Psoas muscle (tissue), 8 donors: Measurements from ENCODE around the gene ZBP1. TPM values are rescaled to one million over a fixed set of nuclear protein-coding genes. Genes with fewer than 3 reads are reported as not detected.

Experiments
- ATAC-seq, 4 donors: fragments of 200-7000 bp; cut with Tn5 transposase; one replicate each; pipeline ENCODE4 v1.9.1; 2020; ENCODE audit warnings: moderate library complexity in 3 of 4, mild to moderate bottlenecking in 2 of 4
- DNase-seq, 2 donors: peaks; one replicate each; pipeline ENCODE4 v3.0.0-alpha.2; 2020
- H3K27ac ChIP-seq: fragments of 200-600 bp; one replicate; pipeline ENCODE4 v1.8.0; 2022
- H3K27me3 ChIP-seq, 3 donors: fragments of 200-600 bp in 1 of 3; one replicate each; pipeline versions ENCODE4 v1.6.1 to v1.8.0; 2013 to 2022; ENCODE audit warnings: low read length in 2 of 3, mild to moderate bottlenecking in 2 of 3, moderate library complexity in 1 of 3; ENCODE audit not compliant: insufficient read depth in 3 of 3
- H3K36me3 ChIP-seq, 2 donors: fragments of 200-600 bp in 1 of 2; one replicate each; pipeline versions ENCODE4 v1.6.1 to v1.8.0; 2013 to 2022; ENCODE audit warnings: low read depth in 1 of 2, mild to moderate bottlenecking in 1 of 2, moderate library complexity in 1 of 2; ENCODE audit not compliant: insufficient read depth in 1 of 2
- H3K4me1 ChIP-seq: fragments of 200-600 bp; one replicate; pipeline ENCODE4 v1.8.0; 2022
- H3K4me3 ChIP-seq: fragments of 200-600 bp; one replicate; pipeline ENCODE4 v1.8.0; 2022; ENCODE audit warnings: mild to moderate bottlenecking
- H3K9me3 ChIP-seq: fragments of 200-600 bp; one replicate; pipeline ENCODE4 v1.8.0; 2022
- WGBS, 3 donors: extraction: QIAGEN DNeasy Blood & Tissue Kit; methylation state at CpG; one replicate each; pipeline versions ENCODE4 v1.1.6 to v1.1.7; 2013; 5-methylcytosine and 5-hydroxymethylcytosine counted together
- intact Hi-C, 2 donors: fragments of 100-400 bp; cut with DNase I; formaldehyde crosslinking; loops; one replicate each; pipeline versions ENCODE4 v1.11.0 to v1.14.2; 2022
- polyA plus RNA-seq, 3 donors: library from polyadenylated mRNA; stranded (reverse); fragments of 200-250 nt; gene quantifications; one replicate each; pipeline ENCODE4 v1.2.3, GENCODE V29; 2013
- total RNA-seq, 4 donors: library from RNA; stranded (reverse); fragmentation: NEBNext Ultra II Directional in 2 of 4; extraction: Animal tissue kit (Norgen Biotek cat#: 25700) in 2 of 4; gene quantifications; one replicate each; pipeline versions ENCODE4 v1.2.1 to v1.2.4, GENCODE V29; 2021 to 2023
- TF ChIP-seq, protein P1 (sequence below): fragments of 200-600 bp; IDR thresholded peaks from one replicate; pipeline ENCODE4 v1.8.0; 2022; ENCODE audit warnings: antibody characterized with exemption
- donor health status: healthy with polysubstance abuse.
- donor health status: DM: no; HTN: no; CAD: no; lungs with moderate emphysema.
- donor health status: Bipolar disorder and iron deficiency.
- donor health status: healthy.
- donor health status: DM: yes; HTN: yes; CAD: no.
- donor health status: DM: no; HTN: no; CAD: no.
- donor health status: DM: no; HTN: no; CAD: no.
- donor health status: DM: yes; HTN: yes; CAD: no.

Gene ZBP1
- total and polyA plus RNA-seq, 7 donors: 0.07 to 0.50 (median 0.20) TPM; not detected in 2

DNA sequence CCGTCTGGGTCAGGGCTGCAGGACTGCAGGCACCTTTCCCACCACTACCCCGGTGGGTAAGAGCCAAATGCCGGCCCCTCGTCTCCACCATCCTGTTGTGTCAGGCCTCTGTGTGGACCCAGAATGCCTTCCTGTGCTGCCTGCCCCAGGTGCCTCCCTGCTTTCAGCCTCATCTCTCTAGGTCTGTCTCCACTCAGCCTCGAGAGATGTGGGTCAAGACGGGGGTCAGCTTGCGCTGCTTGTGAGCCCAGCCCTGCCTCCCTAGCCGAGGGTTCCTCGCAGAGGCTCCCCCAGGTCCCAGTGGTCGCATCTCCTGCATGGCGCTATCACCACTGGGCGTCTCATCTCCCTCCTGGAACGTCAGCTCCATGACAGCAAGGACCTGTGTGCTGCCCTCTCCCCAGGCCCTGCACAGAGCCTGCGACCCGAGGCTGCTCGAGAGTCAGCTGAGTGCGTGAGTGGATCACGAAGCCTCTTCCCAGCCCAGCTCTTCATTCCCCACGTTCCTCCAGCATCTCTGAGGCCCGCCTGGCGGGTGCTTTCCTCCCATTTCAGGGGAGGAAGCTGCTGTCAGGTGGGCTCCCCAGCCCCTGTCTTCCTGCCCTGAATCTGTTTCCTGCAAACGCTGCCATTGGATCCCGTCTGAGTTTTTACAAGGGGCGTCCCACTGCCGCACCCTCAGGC is 38.7 kb upstream of the ZBP1 start:
- 88 to 92% (median 90%) methylated on average over 24 to 25 of the region's 25 CpGs for WGBS, 3 donors
- DNase-seq (no peak), ATAC-seq (no peak)
- no peak overlapping the region for H3K27ac ChIP-seq
- intact Hi-C loops: loop anchor here (5.0 to 10.0 kb wide), 4 partner anchors 58 to 426 kb away; no protein-coding TSS in a partner anchor
- peaks cover 11% of the 10 kb centered on the region for H3K4me1 ChIP-seq
- TF ChIP-seq, protein P1, sequence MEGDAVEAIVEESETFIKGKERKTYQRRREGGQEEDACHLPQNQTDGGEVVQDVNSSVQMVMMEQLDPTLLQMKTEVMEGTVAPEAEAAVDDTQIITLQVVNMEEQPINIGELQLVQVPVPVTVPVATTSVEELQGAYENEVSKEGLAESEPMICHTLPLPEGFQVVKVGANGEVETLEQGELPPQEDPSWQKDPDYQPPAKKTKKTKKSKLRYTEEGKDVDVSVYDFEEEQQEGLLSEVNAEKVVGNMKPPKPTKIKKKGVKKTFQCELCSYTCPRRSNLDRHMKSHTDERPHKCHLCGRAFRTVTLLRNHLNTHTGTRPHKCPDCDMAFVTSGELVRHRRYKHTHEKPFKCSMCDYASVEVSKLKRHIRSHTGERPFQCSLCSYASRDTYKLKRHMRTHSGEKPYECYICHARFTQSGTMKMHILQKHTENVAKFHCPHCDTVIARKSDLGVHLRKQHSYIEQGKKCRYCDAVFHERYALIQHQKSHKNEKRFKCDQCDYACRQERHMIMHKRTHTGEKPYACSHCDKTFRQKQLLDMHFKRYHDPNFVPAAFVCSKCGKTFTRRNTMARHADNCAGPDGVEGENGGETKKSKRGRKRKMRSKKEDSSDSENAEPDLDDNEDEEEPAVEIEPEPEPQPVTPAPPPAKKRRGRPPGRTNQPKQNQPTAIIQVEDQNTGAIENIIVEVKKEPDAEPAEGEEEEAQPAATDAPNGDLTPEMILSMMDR: no peak
- no peaks in the 10 kb centered on the region for H3K36me3 ChIP-seq
- H3K9me3 ChIP-seq: no peaks in the 10 kb centered on the region
- H3K4me3 ChIP-seq: no peak overlapping the region
- H3K27me3 ChIP-seq: no peaks in the 10 kb centered on the region

DNA sequence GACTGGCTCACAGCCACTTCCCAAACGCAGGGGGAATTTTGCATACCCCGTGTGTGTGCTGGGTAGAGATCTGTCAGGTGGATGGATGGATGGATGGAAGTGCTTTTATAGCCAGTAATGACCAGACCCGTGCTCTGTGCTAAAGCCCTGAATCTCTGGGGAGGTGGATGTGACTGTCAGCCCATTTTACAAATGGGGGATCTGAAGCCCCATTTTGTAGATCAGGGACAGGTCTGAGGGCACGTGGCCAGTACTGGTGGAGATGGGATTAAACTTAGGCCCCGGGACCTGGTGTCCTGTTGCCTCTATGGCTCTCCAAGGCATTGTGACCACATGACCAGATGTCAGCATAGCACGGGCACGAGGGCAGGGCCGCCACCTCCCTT is 38.2 kb upstream of the ZBP1 start:
- no peaks in the 10 kb centered on the region for H3K36me3 ChIP-seq
- DNase-seq (no peak), ATAC-seq (no peak)
- no peak overlapping the region for H3K4me3 ChIP-seq
- intact Hi-C loops: loop anchor here (5.0 to 10.0 kb wide), 4 partner anchors 59 to 426 kb away; no protein-coding TSS in a partner anchor
- H3K27me3 ChIP-seq: no peaks in the 10 kb centered on the region
- 63 to 84% (median 64%) methylated on average over 8 of the region's 8 CpGs for WGBS, 3 donors
- no peaks in the 10 kb centered on the region for H3K9me3 ChIP-seq
- H3K4me1 ChIP-seq: peaks cover 11% of the 10 kb centered on the region
- peak overlapping the region; percentile 69 for H3K27ac ChIP-seq
- TF ChIP-seq, protein P1: no peak

DNA sequence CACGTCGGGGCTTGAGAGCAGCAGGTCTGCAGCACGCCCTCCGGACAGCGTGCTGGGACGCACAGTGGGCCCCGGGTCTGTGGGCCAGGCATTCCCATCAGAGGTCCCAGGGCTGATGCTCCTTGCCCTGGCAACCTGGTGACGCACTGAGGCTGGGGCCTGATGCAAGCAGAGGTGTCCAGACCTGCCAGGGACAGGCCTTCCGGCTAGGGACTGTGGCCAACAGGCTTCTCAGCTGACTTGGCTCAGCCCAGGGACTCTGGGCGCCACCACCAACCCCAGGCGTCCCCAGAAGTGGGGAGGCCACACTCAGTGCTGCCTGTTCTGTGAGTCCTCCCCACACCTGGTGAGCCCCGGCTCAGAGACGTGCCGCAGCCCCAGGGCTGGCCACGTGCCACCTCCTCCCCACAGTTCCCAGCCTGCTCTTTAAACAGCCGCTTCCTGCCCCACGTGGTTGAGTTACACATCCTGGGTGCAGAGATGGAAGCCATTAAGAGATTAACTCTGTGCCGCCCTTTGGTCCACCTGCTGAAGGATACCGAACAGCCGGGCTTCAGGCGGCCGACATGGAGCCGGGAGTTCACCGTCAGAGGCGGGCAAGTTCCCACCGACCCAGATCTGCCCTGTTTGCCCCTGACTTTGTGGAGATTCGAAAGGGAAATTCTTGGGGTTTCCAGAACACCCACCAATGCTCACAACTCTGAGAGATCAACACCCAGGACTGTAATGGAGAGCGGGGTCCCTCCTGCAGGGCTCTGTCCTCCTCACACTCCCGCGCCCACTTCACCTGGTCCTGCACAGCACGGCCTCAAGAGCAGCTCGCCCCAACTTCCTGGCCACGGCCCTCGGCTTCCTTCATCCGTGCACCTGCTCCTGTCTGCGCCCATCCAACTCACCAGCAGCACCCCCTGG is 37.6 kb upstream of the ZBP1 start:
- Histone ChIP-seq H3K27ac (peak overlapping the region; percentile 69), H3K9me3 (no peaks in the 10 kb centered on the region), H3K27me3 (no peaks in the 10 kb centered on the region), H3K4me3 (peak overlapping the region; percentile 18), H3K4me1 (peaks cover 11% of the 10 kb centered on the region), H3K36me3 (no peaks in the 10 kb centered on the region)
- intact Hi-C loops: loop anchor here (5.0 to 10.0 kb wide), 4 partner anchors 60 to 427 kb away; no protein-coding TSS in a partner anchor
- DNase-seq (peak; percentile 45 to 83), ATAC-seq (peak; percentile 80 to 89 (median 85))
- TF ChIP-seq, protein P1: no peak
- 59 to 79% (median 67%) methylated on average over 36 of the region's 36 CpGs for WGBS, 3 donors

DNA sequence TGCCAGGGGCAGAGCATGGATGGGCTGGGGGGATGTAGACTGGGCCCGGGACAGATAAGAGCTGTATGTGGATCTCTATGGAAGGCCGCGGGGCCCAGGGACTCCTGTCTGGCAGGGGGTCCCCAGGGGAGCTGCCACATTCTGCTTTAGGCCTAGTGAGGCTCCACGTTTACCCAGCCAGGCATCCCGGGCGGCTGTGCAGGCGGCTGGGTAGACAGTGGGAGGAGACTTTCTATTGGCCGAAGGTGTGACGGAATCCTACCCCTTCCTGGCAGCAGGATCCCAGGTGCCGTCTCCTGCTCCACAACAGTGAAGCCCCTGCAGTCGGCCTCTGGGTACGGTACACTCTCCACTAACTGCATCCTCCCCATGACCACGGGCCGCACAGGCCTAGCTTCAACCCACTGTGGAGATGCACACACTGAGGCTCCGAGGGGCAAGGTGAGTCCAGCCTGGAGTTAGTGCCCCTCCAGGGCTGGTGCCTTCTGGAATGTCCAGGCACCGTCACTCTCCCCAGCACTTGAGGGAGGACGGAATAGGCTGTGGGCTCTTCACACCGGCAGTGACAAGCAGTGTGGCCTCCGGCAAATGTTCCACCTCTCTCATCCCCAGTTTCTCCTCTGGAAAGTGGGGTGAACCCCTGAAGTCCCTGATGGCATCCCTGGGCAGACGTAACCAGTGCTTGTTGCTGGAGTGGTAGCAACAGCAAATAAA is 36.8 kb upstream of the ZBP1 start:
- Histone ChIP-seq H3K36me3 (peaks cover 0 to 7% of the 10 kb centered on the region in 2 donors), H3K27me3 (no peaks in the 10 kb centered on the region), H3K9me3 (no peaks in the 10 kb centered on the region), H3K4me3 (no peak overlapping the region), H3K27ac (peak overlapping the region; percentile 69), H3K4me1 (peaks cover 11% of the 10 kb centered on the region)
- WGBS, 3 donors: 92 to 94% (median 93%) methylated on average over 20 of the region's 20 CpGs
- ATAC-seq (no peak), DNase-seq (peak in 1 of 2 donors; percentile 44)
- TF ChIP-seq, protein P1: no peak
- intact Hi-C loops: loop anchor here (5.0 to 10.0 kb wide), 4 partner anchors 60 to 428 kb away; no protein-coding TSS in a partner anchor
